Prostate gland (tissue), 2 donors: ENCODE data around the gene CTRB2.

Experiments
- POLR2A ChIP-seq: fragments of 450-650 bp; IDR thresholded peaks from one replicate; pipeline ENCODE4 v1.6.1; 2016; ENCODE audit warnings: antibody characterized with exemption, mild to moderate bottlenecking
- TF ChIP-seq, protein P1 (sequence below), 4 experiments: fragments of 200-600 bp in 2 of 4; fragments of 450-650 bp in 2 of 4; sonication (generic) in 2 of 4; IDR thresholded peaks; 1 replicate in 3 of 4; 2 replicates in 1 of 4; pipeline ENCODE4 v1.5.1; 2016 to 2019; ENCODE audit warnings: antibody characterized with exemption in 4 of 4, mild to moderate bottlenecking in 2 of 4, moderate library complexity in 2 of 4

DNA sequence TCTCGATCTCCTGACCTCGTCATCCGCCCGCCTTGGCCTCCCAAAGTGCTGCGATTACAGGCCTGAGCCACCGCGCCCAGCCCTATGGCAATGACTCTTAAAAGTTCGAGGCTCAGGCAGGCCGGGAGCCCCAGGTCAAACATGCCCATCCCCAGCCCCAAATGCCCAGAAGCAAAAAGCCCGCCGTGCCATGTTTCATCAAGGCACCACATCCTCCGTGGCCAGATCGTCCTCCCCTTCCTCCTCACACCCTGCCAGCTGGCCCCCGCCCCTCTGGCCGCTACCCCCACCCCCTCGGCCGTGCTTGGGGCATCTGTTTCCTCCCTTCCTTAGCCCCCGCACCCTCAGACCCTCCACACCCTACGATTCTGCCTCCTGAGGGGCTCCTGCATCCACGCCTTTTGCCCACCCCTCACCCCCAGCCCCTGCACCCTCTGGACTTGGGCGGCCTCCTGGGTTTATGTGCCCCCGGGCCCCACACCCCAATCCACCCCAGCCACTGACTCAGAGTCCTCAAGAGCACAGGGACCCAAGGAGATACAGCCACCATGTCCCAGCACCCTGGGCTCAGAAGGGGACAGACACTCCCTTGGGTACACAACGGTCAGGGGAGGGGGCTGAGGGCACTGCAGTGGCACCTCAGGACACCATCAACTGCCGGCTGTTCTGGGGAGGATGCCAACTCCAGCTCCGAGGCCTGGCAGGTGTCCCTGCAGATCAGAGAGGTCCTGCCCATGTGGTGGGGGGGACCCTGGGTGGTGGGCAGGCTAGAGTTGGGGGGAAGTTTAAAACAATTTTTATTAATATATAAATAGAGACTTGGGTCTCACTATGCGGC lies 18.9 kb upstream of the CTRB2 start:
- no peak for TF ChIP-seq POLR2A
- TF ChIP-seq, protein P1, sequence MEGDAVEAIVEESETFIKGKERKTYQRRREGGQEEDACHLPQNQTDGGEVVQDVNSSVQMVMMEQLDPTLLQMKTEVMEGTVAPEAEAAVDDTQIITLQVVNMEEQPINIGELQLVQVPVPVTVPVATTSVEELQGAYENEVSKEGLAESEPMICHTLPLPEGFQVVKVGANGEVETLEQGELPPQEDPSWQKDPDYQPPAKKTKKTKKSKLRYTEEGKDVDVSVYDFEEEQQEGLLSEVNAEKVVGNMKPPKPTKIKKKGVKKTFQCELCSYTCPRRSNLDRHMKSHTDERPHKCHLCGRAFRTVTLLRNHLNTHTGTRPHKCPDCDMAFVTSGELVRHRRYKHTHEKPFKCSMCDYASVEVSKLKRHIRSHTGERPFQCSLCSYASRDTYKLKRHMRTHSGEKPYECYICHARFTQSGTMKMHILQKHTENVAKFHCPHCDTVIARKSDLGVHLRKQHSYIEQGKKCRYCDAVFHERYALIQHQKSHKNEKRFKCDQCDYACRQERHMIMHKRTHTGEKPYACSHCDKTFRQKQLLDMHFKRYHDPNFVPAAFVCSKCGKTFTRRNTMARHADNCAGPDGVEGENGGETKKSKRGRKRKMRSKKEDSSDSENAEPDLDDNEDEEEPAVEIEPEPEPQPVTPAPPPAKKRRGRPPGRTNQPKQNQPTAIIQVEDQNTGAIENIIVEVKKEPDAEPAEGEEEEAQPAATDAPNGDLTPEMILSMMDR (IDR thresholded peaks at IDR 0.05) = no peak
